Osteocyte (in vitro differentiated cells): Measurements from ENCODE around the gene RACGAP1. TPM values are rescaled to one million over a fixed set of nuclear protein-coding genes. Genes with fewer than 3 reads are reported as not detected.
"Not testable (repeated sequence)": the region's sequence is repeated elsewhere in the genome, so short reads cannot be mapped to it uniquely, and the experiment has no call there.

Experiments
- DNase-seq: peaks from one replicate; pipeline ENCODE4 v3.0.0; 2021; ENCODE audit warnings: mixed read lengths; ENCODE audit not compliant: unreplicated experiment; ENCODE audit errors: extremely low spot score
- H3K27ac Mint-ChIP-seq: one replicate; pipeline ENCODE4 v1.8.0; 2021; ENCODE audit warnings: mild to moderate bottlenecking, mixed read lengths; ENCODE audit not compliant: unreplicated experiment
- H3K27me3 Mint-ChIP-seq: one replicate; pipeline ENCODE4 v1.8.0; 2021; ENCODE audit warnings: mixed read lengths; ENCODE audit not compliant: unreplicated experiment
- H3K36me3 Mint-ChIP-seq: one replicate; pipeline ENCODE4 v1.8.0; 2021; ENCODE audit warnings: mixed read lengths; ENCODE audit not compliant: unreplicated experiment
- H3K4me1 Mint-ChIP-seq: one replicate; pipeline ENCODE4 v1.8.0; 2021; ENCODE audit warnings: mixed read lengths; ENCODE audit not compliant: unreplicated experiment
- H3K4me3 Mint-ChIP-seq: one replicate; pipeline ENCODE4 v1.8.0; 2021; ENCODE audit warnings: mild to moderate bottlenecking, moderate library complexity, mixed read lengths; ENCODE audit not compliant: unreplicated experiment
- H3K9me3 Mint-ChIP-seq: one replicate; pipeline ENCODE4 v1.8.0; 2021; ENCODE audit warnings: mixed read lengths; ENCODE audit not compliant: unreplicated experiment
- total RNA-seq: library from RNA; stranded (reverse); gene quantifications from 2 replicates; pipeline ENCODE4 v1.2.1, GENCODE V29; 2021
- TF ChIP-seq, protein P1 (sequence below): fragments of 200-600 bp; sonication (generic); IDR thresholded peaks from 2 replicates; pipeline ENCODE4 v1.5.0; 2021; ENCODE audit warnings: antibody characterized with exemption, mild to moderate bottlenecking, moderate library complexity

The RACGAP1 gene
- total RNA-seq, 1 donor from 2014 or later, result 25.9 TPM

DNA sequence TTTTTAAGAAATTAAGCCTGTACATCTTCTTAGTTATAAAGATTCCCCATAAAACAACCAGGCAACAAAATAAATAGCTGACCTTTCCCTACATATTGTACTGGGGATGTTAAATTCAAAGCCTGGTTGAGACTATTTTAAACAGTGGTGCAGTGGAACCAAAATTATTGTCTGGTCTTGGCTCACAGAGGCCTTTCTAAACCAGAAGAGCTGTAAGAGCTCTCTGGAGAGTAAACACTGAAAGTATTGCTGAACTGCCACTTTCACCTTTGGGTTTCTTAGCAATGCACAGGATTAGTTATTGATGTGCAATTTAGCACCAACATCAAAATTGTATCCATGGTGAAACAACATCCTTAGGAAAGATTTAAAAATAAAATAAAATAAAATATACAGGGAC, 20.6 kb downstream of the RACGAP1 start:
- TF ChIP-seq, protein P1, sequence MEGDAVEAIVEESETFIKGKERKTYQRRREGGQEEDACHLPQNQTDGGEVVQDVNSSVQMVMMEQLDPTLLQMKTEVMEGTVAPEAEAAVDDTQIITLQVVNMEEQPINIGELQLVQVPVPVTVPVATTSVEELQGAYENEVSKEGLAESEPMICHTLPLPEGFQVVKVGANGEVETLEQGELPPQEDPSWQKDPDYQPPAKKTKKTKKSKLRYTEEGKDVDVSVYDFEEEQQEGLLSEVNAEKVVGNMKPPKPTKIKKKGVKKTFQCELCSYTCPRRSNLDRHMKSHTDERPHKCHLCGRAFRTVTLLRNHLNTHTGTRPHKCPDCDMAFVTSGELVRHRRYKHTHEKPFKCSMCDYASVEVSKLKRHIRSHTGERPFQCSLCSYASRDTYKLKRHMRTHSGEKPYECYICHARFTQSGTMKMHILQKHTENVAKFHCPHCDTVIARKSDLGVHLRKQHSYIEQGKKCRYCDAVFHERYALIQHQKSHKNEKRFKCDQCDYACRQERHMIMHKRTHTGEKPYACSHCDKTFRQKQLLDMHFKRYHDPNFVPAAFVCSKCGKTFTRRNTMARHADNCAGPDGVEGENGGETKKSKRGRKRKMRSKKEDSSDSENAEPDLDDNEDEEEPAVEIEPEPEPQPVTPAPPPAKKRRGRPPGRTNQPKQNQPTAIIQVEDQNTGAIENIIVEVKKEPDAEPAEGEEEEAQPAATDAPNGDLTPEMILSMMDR, result no peak
- no peak overlapping the region for H3K4me3 Mint-ChIP-seq
- H3K27ac Mint-ChIP-seq, result no peak overlapping the region
- peaks cover 6% of the 10 kb centered on the region for H3K4me1 Mint-ChIP-seq
- H3K9me3 Mint-ChIP-seq, result no peaks in the 10 kb centered on the region
- H3K27me3 Mint-ChIP-seq, result no peaks in the 10 kb centered on the region
- DNase-seq, result no peak
- peaks cover 4% of the 10 kb centered on the region for H3K36me3 Mint-ChIP-seq

DNA sequence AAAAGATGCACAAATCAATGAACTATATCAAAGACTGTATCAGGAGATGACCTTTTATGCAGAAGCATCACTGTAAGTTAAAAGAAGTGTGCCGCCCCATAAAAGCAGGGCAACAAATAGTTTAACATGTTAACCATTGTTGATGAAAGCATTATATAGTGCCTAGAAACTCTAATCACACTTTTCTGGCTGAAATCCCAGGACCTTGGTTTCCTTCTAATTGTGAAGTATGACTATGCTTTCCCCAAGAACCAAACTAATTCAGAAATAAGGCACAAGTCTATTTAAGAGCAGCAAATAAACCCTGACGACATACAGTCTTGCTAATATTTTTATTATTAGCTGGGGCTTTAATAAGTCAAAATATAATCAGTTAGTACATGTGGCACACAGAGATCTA, 21.7 kb downstream of the RACGAP1 start:
- H3K4me1 Mint-ChIP-seq, result peaks cover 6% of the 10 kb centered on the region
- TF ChIP-seq, protein P1, result no peak
- H3K9me3 Mint-ChIP-seq, result no peaks in the 10 kb centered on the region
- no peak for DNase-seq
- H3K36me3 Mint-ChIP-seq, result peaks cover 8% of the 10 kb centered on the region
- H3K27me3 Mint-ChIP-seq, result no peaks in the 10 kb centered on the region
- H3K4me3 Mint-ChIP-seq, result no peak overlapping the region
- no peak overlapping the region for H3K27ac Mint-ChIP-seq

DNA sequence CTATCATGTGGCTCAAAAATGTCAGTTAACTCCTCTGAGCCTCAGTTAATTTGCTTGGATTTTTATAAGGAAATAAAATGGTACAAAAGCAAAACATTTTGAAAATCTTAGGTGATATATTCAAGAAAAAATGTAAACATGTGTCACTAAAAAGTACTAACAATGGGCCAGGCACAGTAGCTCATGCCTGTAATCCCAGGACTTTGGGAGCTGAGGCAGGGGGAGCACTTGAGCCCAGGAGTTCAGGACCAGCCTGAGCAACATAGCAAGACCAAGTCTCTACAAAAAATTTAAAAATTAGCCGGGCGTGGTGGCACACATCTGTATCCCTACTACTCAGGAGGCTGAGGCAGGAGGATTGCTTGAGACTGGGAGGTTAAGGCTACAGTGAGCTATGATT, 26.8 kb downstream of the RACGAP1 start:
- Mint-ChIP-seq H3K9me3 (no peaks in the 10 kb centered on the region), H3K4me1 (no peaks in the 10 kb centered on the region), H3K27ac (no peak overlapping the region), H3K27me3 (no peaks in the 10 kb centered on the region), H3K4me3 (no peak overlapping the region), H3K36me3 (peaks cover 15% of the 10 kb centered on the region)
- TF ChIP-seq, protein P1, result no peak
- DNase-seq, result no peak

DNA sequence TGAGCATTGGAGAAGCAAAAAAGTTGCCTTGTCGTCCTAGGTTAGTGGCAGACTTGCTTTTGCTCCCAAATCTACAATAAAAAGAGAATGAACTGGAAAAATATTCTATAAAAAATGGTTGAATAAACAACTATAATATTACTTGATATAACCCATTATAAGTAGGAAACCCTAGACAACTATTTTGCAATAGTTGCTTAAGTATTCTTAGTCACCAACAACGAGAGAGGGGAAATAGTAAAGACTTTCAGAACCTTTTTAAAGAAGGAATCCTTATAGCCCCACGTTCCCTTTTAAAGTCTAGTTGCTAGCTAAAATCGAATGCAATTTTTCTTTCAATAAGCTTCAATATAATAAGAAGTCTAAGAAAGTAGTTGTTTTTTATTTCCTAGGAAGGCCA, 35.0 kb downstream of the RACGAP1 start:
- Mint-ChIP-seq H3K27me3 (no peaks in the 10 kb centered on the region), H3K9me3 (no peaks in the 10 kb centered on the region), H3K36me3 (peaks cover 28% of the 10 kb centered on the region), H3K4me1 (peaks cover 2% of the 10 kb centered on the region), H3K4me3 (no peak overlapping the region), H3K27ac (no peak overlapping the region)
- no peak for DNase-seq
- TF ChIP-seq, protein P1, result no peak

DNA sequence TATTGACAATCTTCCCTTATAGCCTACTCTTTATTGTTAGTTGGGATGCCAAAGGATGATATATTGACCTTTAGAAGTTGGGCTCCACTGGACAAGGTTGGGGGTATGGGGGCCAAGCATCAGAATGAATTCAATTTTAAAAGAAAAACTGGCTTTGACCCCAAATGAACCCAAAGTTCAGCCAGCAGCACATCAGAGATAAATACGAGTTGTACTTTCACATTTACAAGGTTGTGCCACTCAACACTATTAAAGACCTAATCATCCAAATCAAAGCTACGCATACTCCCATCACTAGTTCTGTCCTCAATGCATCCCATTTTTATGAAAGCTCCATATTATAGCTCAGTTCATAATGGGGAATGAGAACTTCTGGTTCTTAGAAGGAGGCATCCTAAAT, 35.9 kb downstream of the RACGAP1 start:
- H3K27me3 Mint-ChIP-seq, H3K4me1 Mint-ChIP-seq, H3K4me3 Mint-ChIP-seq, H3K27ac Mint-ChIP-seq, DNase-seq, H3K9me3 Mint-ChIP-seq: not testable (repeated sequence)
- peaks cover 28% of the 10 kb centered on the region for H3K36me3 Mint-ChIP-seq
